Measurements from ENCODE around the gene PKP4.
"Not testable (repeated sequence)": the region's sequence is repeated elsewhere in the genome, so short reads cannot be mapped to it uniquely, and the experiment has no call there.

The PKP4 gene, protein sequence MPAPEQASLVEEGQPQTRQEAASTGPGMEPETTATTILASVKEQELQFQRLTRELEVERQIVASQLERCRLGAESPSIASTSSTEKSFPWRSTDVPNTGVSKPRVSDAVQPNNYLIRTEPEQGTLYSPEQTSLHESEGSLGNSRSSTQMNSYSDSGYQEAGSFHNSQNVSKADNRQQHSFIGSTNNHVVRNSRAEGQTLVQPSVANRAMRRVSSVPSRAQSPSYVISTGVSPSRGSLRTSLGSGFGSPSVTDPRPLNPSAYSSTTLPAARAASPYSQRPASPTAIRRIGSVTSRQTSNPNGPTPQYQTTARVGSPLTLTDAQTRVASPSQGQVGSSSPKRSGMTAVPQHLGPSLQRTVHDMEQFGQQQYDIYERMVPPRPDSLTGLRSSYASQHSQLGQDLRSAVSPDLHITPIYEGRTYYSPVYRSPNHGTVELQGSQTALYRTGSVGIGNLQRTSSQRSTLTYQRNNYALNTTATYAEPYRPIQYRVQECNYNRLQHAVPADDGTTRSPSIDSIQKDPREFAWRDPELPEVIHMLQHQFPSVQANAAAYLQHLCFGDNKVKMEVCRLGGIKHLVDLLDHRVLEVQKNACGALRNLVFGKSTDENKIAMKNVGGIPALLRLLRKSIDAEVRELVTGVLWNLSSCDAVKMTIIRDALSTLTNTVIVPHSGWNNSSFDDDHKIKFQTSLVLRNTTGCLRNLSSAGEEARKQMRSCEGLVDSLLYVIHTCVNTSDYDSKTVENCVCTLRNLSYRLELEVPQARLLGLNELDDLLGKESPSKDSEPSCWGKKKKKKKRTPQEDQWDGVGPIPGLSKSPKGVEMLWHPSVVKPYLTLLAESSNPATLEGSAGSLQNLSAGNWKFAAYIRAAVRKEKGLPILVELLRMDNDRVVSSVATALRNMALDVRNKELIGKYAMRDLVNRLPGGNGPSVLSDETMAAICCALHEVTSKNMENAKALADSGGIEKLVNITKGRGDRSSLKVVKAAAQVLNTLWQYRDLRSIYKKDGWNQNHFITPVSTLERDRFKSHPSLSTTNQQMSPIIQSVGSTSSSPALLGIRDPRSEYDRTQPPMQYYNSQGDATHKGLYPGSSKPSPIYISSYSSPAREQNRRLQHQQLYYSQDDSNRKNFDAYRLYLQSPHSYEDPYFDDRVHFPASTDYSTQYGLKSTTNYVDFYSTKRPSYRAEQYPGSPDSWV

DNA sequence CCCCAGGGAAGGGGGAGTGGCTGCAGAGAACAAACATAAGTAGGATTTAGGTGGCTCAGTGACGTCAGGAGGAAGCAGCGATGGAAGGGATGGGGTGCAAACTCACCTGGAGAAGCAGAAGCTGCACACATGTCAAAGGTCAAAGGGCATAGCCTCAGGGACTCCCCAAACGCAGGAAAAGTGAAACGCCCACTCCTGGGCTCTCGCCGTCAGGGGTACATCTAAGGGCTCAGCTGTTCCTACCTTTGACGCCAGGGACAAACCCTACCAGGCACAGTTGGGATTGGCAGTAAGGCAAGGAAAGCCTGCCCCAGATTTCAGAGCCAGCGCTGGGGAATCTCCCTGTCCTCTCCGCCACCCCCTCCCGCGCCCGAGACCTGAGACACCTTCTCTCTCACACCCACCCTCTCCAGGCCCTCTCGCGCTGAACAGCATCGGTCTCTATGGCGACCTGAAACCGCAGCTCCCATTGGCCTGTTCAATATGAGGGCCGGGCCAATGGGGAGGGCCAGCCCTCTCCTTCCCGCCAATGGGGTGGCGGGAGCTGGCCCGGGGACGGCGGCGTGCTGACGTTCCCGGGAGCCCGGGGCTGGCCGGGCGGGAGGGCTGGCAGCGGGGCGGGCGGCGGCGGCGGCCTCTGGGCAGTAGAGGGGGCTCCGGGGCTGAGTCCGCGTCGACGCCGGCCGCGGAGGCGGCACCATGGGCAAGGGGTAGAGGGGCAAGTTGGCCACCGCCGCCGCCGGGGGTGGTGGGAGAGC lies at the start of gene PKP4, which contains the start of gene CCDC148:
TSS of gene PKP4 (plus strand) at position 644 of the 758 bp plus-strand sequence. CDS start 76,233 bp downstream, outside the sequence.
TSS of gene CCDC148 (minus strand) at position 445 of the 758 bp plus-strand sequence. CDS start at position 131, 314 bp downstream.
- FAIRE-seq, result no peak

DNA sequence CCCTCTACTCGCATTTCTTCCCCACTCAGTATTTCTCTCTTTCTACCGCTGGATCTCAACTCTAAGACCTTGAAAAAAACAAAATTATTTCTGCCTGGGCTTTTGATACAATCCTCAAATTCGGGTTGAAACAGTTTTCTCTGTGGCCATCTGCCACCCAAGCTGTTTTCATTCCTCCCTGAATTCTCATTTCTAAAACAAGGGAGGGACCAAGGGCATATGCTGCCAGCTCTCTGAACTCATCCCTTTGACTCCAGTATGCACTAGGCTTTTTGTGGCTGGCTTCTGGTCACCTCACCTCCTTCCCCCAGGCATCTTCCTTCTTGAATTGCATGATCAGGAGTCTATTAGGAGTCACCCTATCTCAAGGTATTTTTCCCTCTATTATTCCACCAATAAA lies 49.7 kb upstream of the PKP4 start:
- no peak for FAIRE-seq

DNA sequence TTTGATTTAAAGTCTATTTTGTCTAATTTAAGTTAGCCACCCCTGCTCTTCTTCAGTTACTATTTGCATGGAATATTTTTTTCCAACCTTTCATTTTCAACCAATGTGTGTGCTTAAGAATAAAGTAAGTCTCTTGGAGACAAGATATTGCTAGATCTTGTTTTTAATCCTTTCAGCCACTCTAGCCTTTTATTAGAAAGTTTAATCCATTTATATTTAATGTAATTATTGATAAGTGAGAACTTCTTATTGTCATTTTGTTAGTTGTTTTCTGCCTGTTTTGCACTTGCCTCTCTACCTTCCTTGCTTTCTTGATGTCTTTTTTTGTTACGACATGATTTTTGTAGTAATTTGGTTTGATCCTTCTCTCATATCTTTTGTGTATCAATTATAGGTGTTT lies 46.6 kb upstream of the PKP4 start:
- no peak for FAIRE-seq

DNA sequence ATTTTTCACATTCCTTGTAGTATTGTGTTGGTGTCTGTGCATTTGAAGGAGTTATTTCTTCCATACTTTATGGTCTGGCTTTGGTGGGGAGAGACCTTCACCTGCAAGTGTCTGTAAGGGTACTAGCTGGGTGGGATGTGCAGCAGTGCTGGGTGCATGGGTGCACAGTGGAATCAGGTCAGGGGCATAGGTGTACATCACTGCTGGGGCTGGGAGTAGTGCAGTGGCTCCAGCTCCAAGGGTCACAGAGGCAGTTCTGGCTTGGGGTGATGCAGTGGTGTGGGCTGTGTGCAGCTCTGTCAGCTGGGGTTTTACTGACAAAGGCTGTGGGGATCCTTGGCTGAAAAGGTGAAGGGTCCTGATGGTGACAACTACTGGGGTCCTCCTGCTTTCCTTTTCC lies 45.0 kb upstream of the PKP4 start:
- FAIRE-seq, result no peak

DNA sequence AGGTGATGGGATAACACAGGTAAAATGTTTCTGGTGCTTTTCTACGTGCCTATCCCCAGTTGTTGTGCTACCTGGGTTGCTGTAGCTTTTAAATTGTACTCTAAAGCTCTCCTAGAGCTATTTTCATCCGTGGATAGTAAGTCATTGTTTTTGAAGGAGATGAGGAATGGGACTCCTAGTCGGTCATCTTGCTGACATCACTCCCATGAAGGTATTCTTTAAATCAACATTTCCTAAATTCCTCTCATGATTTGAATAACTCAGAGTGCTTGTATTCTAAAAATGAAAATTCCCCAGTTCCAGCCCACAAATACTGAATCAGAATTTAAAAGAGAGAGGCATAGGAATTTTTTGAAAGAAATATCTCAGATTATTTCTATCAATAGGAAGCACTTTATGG lies 44.5 kb upstream of the PKP4 start:
- FAIRE-seq, result no peak

DNA sequence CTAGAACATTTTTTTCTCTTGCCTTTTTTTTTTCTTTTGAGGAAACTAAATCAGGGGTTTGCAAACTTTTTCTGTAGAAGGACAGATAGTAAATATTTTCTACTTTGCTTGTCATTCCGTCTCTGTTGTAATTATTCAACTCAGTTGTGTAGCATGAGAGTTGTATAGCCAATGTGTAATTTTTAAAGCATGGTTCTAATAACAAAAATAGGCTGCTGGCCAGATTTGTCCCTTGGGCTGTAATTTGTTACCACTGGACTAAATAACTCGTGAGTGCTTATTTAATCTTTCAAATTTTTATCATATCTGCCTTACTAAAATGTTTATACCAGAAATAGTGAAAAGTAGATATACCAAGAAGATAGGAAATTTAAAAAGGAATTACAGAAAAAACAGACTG lies 43.2 kb upstream of the PKP4 start:
- FAIRE-seq, result no peak

DNA sequence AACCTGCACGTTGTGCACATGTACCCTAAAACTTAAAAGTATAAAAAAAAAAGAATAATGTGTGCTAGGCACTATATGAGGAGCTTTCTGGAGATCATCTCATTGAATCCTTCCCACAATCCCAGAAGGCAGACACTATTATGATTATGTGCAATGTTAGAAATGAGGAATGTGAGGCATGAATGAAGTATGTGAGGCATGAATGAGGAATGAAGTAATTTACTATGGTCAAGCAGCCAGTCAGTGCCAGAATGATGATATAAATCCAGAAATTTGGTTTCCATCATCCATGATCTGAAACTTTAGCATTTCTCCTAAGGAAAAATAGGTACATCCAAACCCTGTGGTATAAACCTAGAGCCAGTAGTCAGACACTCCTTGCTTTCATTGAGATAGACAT lies 42.2 kb upstream of the PKP4 start:
- FAIRE-seq, result no peak

DNA sequence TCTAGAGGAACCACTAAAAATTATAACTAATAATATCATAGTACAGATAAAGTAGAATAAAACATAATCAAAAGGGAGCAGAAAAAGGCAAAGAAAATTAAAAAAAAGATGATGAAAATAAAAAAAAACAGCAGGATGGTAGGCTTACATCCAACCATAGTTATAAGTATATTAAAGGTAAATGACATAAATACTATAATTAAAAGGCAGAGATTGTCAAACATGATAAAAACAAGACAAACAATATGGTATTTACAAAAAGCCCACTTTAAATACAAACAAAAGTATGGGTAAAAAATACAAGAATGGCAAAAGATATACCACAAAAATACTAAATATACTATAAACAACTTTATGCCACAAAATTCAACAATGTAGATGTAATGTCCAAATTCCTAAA lies 24.6 kb upstream of the PKP4 start:
- peak; percentile 40 for FAIRE-seq

DNA sequence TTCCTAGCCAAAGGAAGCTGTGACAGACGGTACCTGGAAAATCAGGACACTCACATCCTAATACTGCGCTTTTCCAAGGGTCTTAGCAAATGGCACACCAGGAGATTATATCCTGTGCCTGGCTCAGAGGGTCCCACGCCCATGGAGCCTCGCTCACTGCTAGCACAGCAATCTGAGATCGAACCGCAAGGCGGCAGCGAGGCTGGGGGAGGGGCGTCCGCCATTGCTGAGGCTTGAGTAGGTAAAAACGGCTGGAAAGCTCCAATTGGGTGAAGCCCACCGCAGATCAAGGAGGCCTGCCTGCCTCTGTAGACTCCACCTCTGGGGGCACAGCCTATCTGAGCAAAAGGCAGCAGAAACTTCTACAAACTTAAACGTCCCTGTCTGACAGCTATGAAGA lies 23.0 kb upstream of the PKP4 start:
- not testable (repeated sequence) for FAIRE-seq

DNA sequence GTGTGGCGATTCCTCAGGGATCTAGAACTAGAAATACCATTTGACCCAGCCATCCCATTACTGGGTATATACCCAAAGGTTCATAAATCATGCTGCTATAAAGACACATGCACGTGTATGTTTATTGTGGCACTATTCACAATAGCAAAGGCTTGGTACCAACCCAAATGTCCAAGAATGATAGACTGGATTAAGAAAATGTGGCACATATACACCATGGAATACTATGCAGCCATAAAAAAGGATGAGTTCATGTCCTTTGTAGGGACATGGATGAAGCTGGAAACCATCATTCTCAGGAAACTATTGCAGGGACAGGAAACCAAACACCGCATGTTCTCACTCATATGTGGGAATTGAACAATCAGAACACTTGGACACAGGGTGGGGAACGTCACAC lies 17.7 kb upstream of the PKP4 start:
- not testable (repeated sequence) for FAIRE-seq

DNA sequence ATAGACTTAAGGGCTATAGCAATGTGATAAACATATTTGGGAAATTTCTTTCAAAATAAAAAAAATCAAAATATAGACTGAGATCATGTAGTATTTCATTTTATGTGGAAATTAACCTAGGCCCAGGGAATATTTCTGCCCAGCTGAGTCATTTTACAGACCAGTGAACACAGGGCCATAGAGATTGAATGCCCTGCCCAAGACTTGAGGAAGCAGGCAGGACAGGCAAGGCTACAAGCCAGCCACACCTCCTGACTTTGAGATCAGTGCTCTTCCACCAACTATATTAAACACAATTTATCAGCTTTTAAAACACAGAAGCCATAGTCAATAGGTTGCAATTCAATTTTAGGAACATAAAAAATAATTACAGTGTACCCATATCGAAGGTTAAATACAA lies 13.1 kb upstream of the PKP4 start:
- no peak for FAIRE-seq

DNA sequence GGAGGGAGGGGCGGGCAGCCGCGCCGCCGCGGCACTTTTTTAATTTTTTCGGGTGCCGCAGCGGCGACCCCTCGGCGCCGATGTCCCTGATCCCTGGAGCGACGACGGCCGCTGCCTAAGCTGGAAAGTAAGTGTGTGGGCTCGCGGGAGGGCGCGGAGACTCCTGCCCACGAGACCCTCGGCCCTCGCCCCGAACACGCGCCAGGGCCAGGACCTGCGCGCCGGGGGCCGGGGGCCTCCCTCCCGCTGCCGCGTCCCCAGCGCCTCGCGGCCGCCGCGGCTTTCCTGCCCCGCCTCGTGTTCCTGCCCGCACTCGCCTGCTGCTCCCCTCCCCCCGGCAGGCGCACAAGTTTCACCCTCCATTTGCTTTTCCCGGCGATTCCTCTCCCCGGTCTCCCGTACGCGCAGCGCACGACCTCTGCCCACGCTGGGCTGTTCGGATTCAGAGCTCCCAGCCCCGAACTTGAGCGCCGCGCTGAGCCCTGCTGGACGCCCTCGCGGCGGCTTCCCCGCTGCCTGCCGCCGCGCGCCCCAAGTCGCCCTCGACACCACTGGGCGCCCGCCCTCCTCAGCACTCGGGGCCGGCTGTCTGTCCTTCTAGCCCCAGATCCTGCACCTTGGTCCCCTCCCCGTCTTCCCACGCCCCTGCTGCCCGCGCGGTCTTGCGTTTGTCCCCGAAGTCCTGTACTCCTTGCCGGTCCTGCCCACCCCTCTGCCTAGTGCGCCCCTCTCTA lies 507 bp downstream of the PKP4 start:
- FAIRE-seq, result no peak

DNA sequence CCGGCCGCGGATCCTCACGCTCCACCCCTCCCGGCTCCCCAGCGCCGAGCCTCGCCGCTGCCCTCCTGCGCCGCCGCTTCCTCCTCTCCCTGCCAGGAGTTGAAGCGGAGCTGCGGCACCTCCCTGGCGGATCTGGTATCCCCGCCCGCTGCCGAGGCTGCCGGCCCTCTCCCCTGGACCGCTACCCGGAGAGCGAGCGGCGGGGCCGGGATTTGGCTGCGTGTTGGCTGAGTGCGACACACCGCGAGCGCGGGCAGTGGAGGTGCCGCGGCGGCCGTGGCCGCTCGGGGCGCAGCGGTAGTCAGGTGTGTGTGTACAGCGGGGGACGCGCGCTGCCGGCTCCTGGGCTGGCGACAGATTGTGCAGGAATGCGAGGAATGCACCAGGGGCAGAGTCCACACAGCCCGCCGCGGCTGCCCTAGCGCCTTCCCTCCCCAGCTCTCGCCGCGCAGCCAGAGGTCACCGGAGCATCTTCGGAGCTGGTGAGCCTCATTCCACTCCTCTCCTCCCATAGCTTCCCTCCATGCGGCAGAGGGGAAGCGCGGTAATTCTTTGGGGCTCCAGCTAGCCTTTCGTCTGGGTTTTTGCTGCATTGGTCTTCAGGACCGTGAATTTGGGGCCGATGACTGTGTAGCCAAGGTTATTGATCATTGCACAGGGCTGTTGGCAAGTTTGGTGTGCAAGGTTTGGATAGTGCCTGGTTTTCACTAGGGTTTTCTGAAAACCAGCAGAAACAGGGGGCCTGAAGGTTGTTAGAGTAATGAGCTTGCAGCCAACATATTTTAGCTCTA lies 1.3 kb downstream of the PKP4 start:
- FAIRE-seq, result no peak

DNA sequence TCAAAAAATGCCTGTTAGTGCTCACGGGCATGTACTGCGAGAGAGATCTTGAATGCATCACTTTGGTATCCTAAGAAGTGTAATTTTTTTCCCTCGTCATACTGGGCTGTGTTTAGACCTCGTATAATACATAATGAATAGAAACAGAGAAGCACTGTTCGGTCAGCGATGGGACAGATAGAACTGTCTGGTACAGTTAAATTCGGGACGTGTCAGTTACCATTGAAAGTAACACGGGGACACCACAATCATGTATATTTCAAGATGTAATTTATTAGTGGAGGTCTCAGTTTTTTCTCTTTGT lies 1.8 kb downstream of the PKP4 start:
- no peak for FAIRE-seq

DNA sequence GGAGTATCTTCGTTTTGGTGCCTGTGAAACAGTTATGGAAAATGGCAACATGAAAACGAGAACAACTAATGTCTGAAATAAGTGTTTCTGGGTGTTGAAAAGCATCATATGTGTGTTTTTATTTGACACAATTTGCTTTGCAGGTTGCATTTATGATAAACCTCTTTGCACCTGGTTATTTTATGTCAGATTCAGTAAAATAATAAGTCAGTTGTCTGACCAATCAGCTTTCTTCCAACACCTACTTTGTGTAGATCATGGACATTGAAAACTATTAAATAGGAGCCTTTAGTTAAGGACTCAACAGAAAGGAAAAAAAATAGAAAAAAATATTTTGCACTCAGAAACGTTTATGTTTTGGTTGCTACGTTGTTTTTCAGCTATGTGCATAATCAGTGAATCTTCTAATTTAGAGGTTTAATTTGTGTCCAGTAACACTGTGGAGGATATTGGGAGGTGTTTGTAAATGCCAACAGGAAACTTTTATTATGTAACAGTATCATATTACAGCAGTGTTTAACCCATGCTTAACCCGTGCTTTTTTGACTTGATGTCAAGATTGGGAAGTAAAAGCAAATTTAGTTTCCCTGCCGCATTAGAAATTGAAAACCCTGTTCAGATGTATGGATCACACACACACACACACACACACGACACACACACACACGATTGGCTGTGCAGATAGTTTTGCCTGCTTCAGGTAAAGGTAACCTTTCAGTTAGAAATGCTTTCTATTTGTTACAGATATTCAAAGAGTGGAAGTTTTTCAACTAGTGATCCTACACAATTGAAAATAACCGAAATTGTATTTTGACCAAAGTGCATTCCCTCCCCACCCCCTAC lies 2.6 kb downstream of the PKP4 start:
- no peak for FAIRE-seq

DNA sequence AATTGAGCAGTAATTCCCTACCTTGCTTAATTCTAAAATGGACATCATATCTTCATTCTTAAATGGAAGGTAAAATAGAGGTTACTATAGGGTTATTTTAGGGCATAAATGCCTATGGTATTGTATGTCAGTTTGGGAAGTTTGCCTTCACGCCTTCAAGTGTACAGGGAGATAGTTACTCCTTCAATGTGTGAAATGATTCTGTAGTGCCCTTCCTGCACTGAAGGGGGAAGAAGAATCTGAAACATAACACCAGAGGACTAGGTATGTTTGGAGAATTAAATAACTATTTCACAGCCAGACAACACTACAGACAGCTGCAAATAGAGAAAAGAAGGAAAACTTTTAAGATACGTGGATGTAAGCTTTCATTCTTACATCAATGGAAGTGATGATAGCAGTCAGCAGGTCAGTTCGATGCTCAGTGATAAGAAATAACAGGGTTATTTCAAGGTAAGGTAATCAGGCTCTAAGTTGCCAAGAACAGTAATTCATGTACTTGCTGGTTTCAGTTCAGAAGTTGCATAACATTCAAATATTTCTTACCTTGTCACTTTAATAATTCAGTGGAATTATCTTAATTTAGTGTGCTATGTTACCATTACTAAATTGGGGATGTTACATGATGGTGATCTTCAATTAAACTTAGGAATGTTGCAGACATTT lies 4.0 kb downstream of the PKP4 start:
- no peak for FAIRE-seq

DNA sequence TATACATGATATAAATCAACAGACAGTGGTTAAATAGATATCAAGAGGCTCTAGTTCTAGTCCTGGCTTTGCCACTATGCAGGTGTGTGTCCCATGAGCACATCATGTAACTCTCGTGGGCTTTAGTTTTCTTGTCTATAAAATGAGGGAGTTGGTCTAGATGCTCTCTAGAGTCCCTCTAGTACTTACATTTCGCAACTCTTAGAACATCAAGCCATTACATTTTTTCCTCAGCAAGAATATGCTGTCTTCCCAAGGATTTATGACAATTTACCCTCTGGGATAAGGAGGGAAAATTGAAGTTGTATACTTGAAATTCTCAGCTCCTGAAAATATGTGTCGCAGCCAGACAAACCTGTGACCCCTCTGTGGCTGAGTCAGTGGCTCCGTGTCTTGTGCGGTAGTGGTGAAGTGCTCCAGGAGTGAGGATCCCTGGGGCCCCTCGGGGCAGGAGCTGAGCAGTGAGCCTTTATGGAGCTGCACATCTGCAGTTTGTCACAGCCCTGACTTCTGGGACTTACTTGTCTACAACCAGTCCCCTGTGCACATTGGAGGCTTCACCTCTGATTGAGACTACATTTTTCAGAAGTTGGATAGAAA lies 6.8 kb downstream of the PKP4 start:
- no peak for FAIRE-seq

DNA sequence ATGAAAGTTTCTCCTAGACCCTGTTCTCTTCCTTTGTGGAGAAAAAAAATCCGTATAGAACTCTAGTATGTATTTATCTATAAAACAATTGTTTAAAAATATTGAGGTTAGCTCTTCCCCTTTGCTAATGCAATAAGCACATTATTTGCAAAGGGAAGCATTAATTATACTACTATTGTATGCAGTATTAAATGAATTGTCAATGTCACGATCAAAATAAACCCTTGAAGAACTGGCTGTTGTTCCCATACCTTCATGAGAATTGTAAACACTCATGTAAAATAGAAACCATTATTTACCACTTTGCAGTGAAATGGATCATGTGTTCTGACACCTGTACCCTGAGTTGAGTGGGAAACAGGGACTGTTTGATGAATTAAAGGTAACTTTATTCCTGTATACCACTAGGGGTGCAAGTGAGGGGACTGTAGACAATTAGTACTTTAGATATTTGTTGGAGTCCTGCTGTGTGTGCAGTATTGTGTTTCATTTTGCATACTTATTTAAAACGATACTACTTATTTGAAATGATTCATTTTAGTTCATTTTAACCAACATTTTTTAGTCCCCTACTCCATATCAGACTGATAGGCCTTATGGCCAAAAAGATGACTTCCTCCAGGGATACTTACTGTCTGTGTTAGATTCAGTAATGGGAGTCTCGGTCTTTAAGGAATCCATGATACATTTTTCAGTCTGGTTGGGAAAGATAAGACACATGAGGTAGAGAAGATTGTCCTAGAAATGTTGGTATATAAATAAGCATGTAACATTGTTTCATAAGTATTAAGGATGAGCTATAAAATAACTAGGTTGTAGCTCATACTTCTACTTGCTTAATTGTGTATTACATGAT lies 7.9 kb downstream of the PKP4 start:
- FAIRE-seq, result no peak
